H1 (cell line): ENCODE data around the gene SLC47A2. TPM values are rescaled to one million over a fixed set of nuclear protein-coding genes. Genes with fewer than 3 reads are reported as not detected.

Experiments
- CTCF ChIA-PET: fragments of 300-600 bp; sonication (Branson Sonifier 250); formaldehyde crosslinking; loops from one replicate; lab custom pipeline; 2021; ENCODE audit not compliant: partially characterized antibody; lab: Charles Lee
- POLR2A ChIA-PET: fragments of 300-600 bp; sonication (Branson Sonifier 250); formaldehyde crosslinking; loops from one replicate; lab custom pipeline; 2021; ENCODE audit warnings: inconsistent platforms; ENCODE audit not compliant: partially characterized antibody; lab: Charles Lee
- DNase-seq, 2 experiments: peaks; one replicate each; pipeline versions ENCODE4 v3.0.0 to v3.0.0-alpha.2; 2010 to 2022; ENCODE audit warnings: low spot score in 2 of 2, low read depth in 1 of 2, mixed read lengths in 1 of 2
- FAIRE-seq: peaks from 2 replicates; lab custom pipeline; 2011; peaks lifted over from hg19 to GRCh38; lab: Jason Lieb, UNC
- H2AFZ ChIP-seq: 2 replicates; pipeline ENCODE4 v1.8.1; 2012; ENCODE audit warnings: low read length, inconsistent platforms
- H2AK5ac ChIP-seq: 2 replicates; pipeline ENCODE4 v1.6.1; 2013; ENCODE audit warnings: low read depth, low read length
- H2BK120ac ChIP-seq: replicated peaks from 2 replicates; pipeline ENCODE3; 2013; ENCODE audit warnings: low read depth, low read length, inconsistent platforms
- H2BK12ac ChIP-seq: 2 replicates; pipeline ENCODE4 v1.6.1; 2013; ENCODE audit warnings: low read depth, low read length
- H2BK15ac ChIP-seq: 2 replicates; pipeline ENCODE4 v1.6.1; 2013; ENCODE audit warnings: low read length
- H2BK20ac ChIP-seq: 2 replicates; pipeline ENCODE4 v1.6.1; 2013; ENCODE audit warnings: low read length
- H2BK5ac ChIP-seq: 2 replicates; pipeline ENCODE4 v1.6.1; 2013; ENCODE audit warnings: low read depth, low read length
- H3K14ac ChIP-seq: 2 replicates; pipeline ENCODE4 v1.6.1; 2013; ENCODE audit warnings: inconsistent platforms; ENCODE audit not compliant: insufficient read length
- H3K18ac ChIP-seq: 2 replicates; pipeline ENCODE4 v1.6.1; 2013; ENCODE audit warnings: low read length; ENCODE audit errors: extremely low read depth
- H3K23ac ChIP-seq: 2 replicates; pipeline ENCODE4 v1.6.1; 2013; ENCODE audit warnings: inconsistent platforms; ENCODE audit not compliant: insufficient read length
- H3K23me2 ChIP-seq: 2 replicates; pipeline ENCODE4 v1.6.1; 2013; ENCODE audit warnings: low read depth, low read length
- H3K27ac ChIP-seq: 2 replicates; pipeline ENCODE4 v1.6.1; 2011; ENCODE audit warnings: low read depth, low read length, inconsistent platforms
- H3K27me3 ChIP-seq, 4 experiments: replicated peaks in 1 of 4; 1 replicate in 1 of 4; 2 replicates in 3 of 4; pipeline versions ENCODE4 v1.6.1 to v1.8.1; 2011 to 2013; ENCODE audit warnings: low read length in 3 of 4, mild to moderate bottlenecking in 3 of 4, inconsistent platforms in 2 of 4, mixed read lengths in 2 of 4, moderate library complexity in 1 of 4; ENCODE audit not compliant: control insufficient read depth in 3 of 4, insufficient read depth in 3 of 4; ENCODE audit errors: extremely low read depth in 1 of 4
- H3K36me3 ChIP-seq, 4 experiments: 2 replicates each; pipeline versions ENCODE4 v1.6.1 to v1.8.1; 2011 to 2013; ENCODE audit warnings: mild to moderate bottlenecking in 4 of 4, low read length in 3 of 4, moderate library complexity in 2 of 4, control low read depth in 1 of 4, inconsistent platforms in 1 of 4; ENCODE audit not compliant: insufficient read depth in 4 of 4, control insufficient read depth in 2 of 4
- H3K4ac ChIP-seq: replicated peaks from 2 replicates; pipeline ENCODE3; 2013; ENCODE audit warnings: low read length, low read depth, mixed read lengths, inconsistent platforms; ENCODE audit not compliant: insufficient read length
- H3K4me1 ChIP-seq, 4 experiments: replicated peaks in 1 of 4; 1 replicate in 1 of 4; 2 replicates in 3 of 4; pipeline versions ENCODE4 v1.6.1 to v1.8.1; 2011 to 2013; ENCODE audit warnings: low read length in 3 of 4, inconsistent platforms in 2 of 4, mixed read lengths in 1 of 4; ENCODE audit not compliant: insufficient read depth in 4 of 4, control insufficient read depth in 3 of 4
- H3K4me2 ChIP-seq, 2 experiments: 2 replicates each; pipeline versions ENCODE4 v1.6.1 to v1.8.1; 2011 to 2013; ENCODE audit warnings: low read depth in 2 of 2, low read length in 2 of 2, control low read depth in 1 of 2, inconsistent platforms in 1 of 2, mild to moderate bottlenecking in 1 of 2; ENCODE audit not compliant: insufficient read depth in 1 of 2
- H3K4me3 ChIP-seq, 4 experiments: fragments of 200-600, 300-600 bp in 1 of 4; sonication (generic), shearing (Covaris generic), sonication (Bioruptor Twin) in 1 of 4; 2 replicates each; pipeline versions ENCODE4 v1.5.1 to v1.8.1; 2011 to 2016; ENCODE audit warnings: low read length in 4 of 4, low read depth in 3 of 4, control low read depth in 2 of 4, inconsistent platforms in 2 of 4, mild to moderate bottlenecking in 2 of 4, mixed read lengths in 1 of 4, moderate library complexity in 1 of 4; ENCODE audit not compliant: insufficient read depth in 2 of 4; ENCODE audit errors: extremely low read depth in 1 of 4
- H3K56ac ChIP-seq: replicated peaks from 2 replicates; pipeline ENCODE3; 2013; ENCODE audit warnings: low read depth, mild to moderate bottlenecking, mixed read lengths, low read length, inconsistent platforms; ENCODE audit not compliant: insufficient read length
- H3K79me1 ChIP-seq: 2 replicates; pipeline ENCODE4 v1.6.1; 2013; ENCODE audit warnings: low read depth, low read length, control low read depth
- H3K79me2 ChIP-seq, 2 experiments: 2 replicates each; pipeline versions ENCODE4 v1.6.1 to v1.8.1; 2012 to 2013; ENCODE audit warnings: low read length in 2 of 2, mild to moderate bottlenecking in 2 of 2, inconsistent platforms in 1 of 2; ENCODE audit not compliant: insufficient read depth in 2 of 2, control insufficient read depth in 1 of 2
- H3K9ac ChIP-seq, 4 experiments: replicated peaks in 1 of 4; 1 replicate in 1 of 4; 2 replicates in 3 of 4; pipeline versions ENCODE4 v1.6.1 to v1.8.1; 2011 to 2013; ENCODE audit warnings: low read depth in 3 of 4, low read length in 3 of 4, control low read depth in 2 of 4, mild to moderate bottlenecking in 2 of 4, moderate library complexity in 2 of 4, inconsistent platforms in 1 of 4; ENCODE audit errors: extremely low read depth in 1 of 4
- H3K9me3 ChIP-seq, 2 experiments: 2 replicates each; pipeline versions ENCODE4 v1.6.1 to v1.8.1; 2012 to 2013; ENCODE audit warnings: mild to moderate bottlenecking in 2 of 2, moderate library complexity in 2 of 2, control low read depth in 1 of 2, inconsistent platforms in 1 of 2, low read depth in 1 of 2, low read length in 1 of 2, mixed read lengths in 1 of 2; ENCODE audit not compliant: insufficient read depth in 2 of 2
- H4K20me1 ChIP-seq, 2 experiments: replicated peaks in 1 of 2; 2 replicates each; pipeline versions ENCODE3 to v1.8.1; 2011 to 2013; ENCODE audit warnings: inconsistent platforms in 2 of 2, low read length in 2 of 2, mild to moderate bottlenecking in 1 of 2; ENCODE audit not compliant: insufficient read depth in 2 of 2, control insufficient read depth in 1 of 2
- H4K5ac ChIP-seq: 2 replicates; pipeline ENCODE4 v1.6.1; 2013; ENCODE audit warnings: low read length, low read depth, mixed read lengths, inconsistent platforms; ENCODE audit not compliant: insufficient read length
- H4K8ac ChIP-seq: 2 replicates; pipeline ENCODE4 v1.8.0; 2013; ENCODE audit warnings: mild to moderate bottlenecking, moderate library complexity, low read length, inconsistent platforms; ENCODE audit not compliant: insufficient read depth; ENCODE audit errors: extremely low read depth
- H4K91ac ChIP-seq: replicated peaks from 2 replicates; pipeline ENCODE3; 2013; ENCODE audit warnings: low read length, mixed read lengths, inconsistent platforms; ENCODE audit not compliant: insufficient read length
- ASH2L ChIP-seq: fragments of 200-600, 300-600 bp; sonication (generic); IDR thresholded peaks from one replicate; pipeline ENCODE4 v1.7.1; 2017; ENCODE audit warnings: low read length
- CBX5 ChIP-seq: fragments of 300-800, 300-1000 bp; sonication (generic); IDR thresholded peaks from 2 replicates; pipeline ENCODE4 v1.7.1; 2016; ENCODE audit warnings: antibody characterized with exemption, low read length, low read depth
- EZH2 ChIP-seq: fragments of 200-600 bp; sonication (generic); IDR thresholded peaks from 2 replicates; pipeline ENCODE4 v1.7.1; 2012; ENCODE audit warnings: low read depth, mild to moderate bottlenecking, moderate library complexity, low read length, inconsistent platforms; ENCODE audit not compliant: severe bottlenecking
- JUN ChIP-seq: IDR thresholded peaks from 2 replicates; pipeline ENCODE4 v1.6.1; 2011; ENCODE audit warnings: low read depth, mild to moderate bottlenecking, improper control_type of control experiment, low read length
- MAX ChIP-seq: IDR thresholded peaks from 2 replicates; pipeline ENCODE4 v1.6.1; 2012; ENCODE audit warnings: inconsistent platforms
- SP4 ChIP-seq: IDR thresholded peaks from 2 replicates; pipeline ENCODE4 v1.6.1; 2012; ENCODE audit warnings: low read length, inconsistent platforms
- SRF ChIP-seq: IDR thresholded peaks from 2 replicates; pipeline ENCODE4 v1.6.1; 2011; ENCODE audit warnings: mild to moderate bottlenecking, low read depth, low read length, moderate library complexity
- YY1 ChIP-seq: IDR thresholded peaks from 2 replicates; pipeline ENCODE4 v1.6.1; 2011; ENCODE audit warnings: low read depth, mild to moderate bottlenecking, low read length
- WGBS, 2 experiments: shearing (Covaris generic) in 1 of 2; methylation state at CpG; one replicate each; pipeline versions ENCODE4 v1.1.6 to v1.1.7; 2013 to 2015; ENCODE audit warnings: low lambda C conversion rate in 2 of 2, mixed read lengths in 2 of 2, inconsistent platforms in 1 of 2, low coverage in 1 of 2, missing lambda C conversion rate in 1 of 2; ENCODE audit not compliant: insufficient replicate concordance in 2 of 2, insufficient coverage in 1 of 2, insufficient read length in 1 of 2; ENCODE audit errors: extremely low coverage in 1 of 2, missing lambda C conversion rate in 1 of 2; 5-methylcytosine and 5-hydroxymethylcytosine counted together
- polyA plus RNA-seq, 7 experiments: library from polyadenylated mRNA; depleted of rRNA in 3 of 7; stranded (reverse) in 5 of 7; unstranded in 2 of 7; fragments of >200 nt in 5 of 7; fragments of 200-250 nt in 2 of 7; gene quantifications; 1 replicate in 5 of 7; 2 replicates in 1 of 7; 4 replicates in 1 of 7; pipeline versions ENCODE4 v1.2.1 to v1.2.3, GENCODE V29; 2011 to 2013; ENCODE audit warnings: missing spikeins in 2 of 7, mixed read lengths in 2 of 7
- total RNA-seq: library from RNA; stranded (reverse); fragmentation: NEBNext Ultra II Directional; extraction: Animal tissue kit (Norgen Biotek cat#: 25700); gene quantifications from 2 replicates; pipeline ENCODE4 v1.2.1, GENCODE V29; 2021

The SLC47A2 gene
- total and polyA plus RNA-seq, 2 of the 8 experiments (the other 6 are each of a cell fraction or from before 2014, with no cell fraction given), result not detected

- Histone ChIP-seq H3K9ac (no peak overlapping the region), H3K23me2 (no peaks in the 10 kb centered on the region), H3K23ac (no peak overlapping the region), H3K14ac (no peak overlapping the region), H4K20me1 (no peaks in the 10 kb centered on the region), H3K4ac (no peak overlapping the region), H4K8ac (no peak overlapping the region), H3K56ac (no peak overlapping the region), H2BK12ac (no peak overlapping the region), H3K4me3 (no peak overlapping the region), H3K27me3 (no peaks in the 10 kb centered on the region; a peak in 1 of 7 replicates), H2BK20ac (no peak overlapping the region), H3K4me2 (no peak overlapping the region), H3K27ac (no peak overlapping the region), H3K18ac (no peak overlapping the region), H2AFZ (no peak overlapping the region), H4K5ac (no peak overlapping the region), H3K4me1 (no peaks in the 10 kb centered on the region), H4K91ac (no peak overlapping the region), H3K9me3 (peaks cover 29 to 42% of the 10 kb centered on the region in 2 experiments), H2BK5ac (no peak overlapping the region), H3K79me2 (no peaks in the 10 kb centered on the region), H2AK5ac (no peak overlapping the region), H2BK15ac (no peak overlapping the region), H3K36me3 (peaks cover 5 to 56% (median 26%) of the 10 kb centered on the region in 4 experiments; a peak in 6 of 8 replicates), H2BK120ac (no peak overlapping the region), H3K79me1 (no peaks in the 10 kb centered on the region; the same call in 1 of the 2 replicates)
- ChIA-PET CTCF (interaction anchor here (1.0 to 1.6 kb wide), 5 partner anchors 14 to 89 kb away, joined by 3 to 4 read pairs (median 3); no protein-coding TSS in a partner anchor), POLR2A (interaction anchor here (0.5 kb wide), 1 partner anchor 296 kb away, joined by 3 read pairs; no protein-coding TSS in a partner anchor)
- TF ChIP-seq YY1, result no peak
- TF ChIP-seq CBX5, result no peak
- no peak for TF ChIP-seq ASH2L
- no peak for TF ChIP-seq JUN
- no peak for TF ChIP-seq MAX
- no peak for TF ChIP-seq SRF
- TF ChIP-seq SP4, result no peak
- no peak for TF ChIP-seq EZH2
- DNase-seq, result no peak
- FAIRE-seq, result no peak
- 96% methylated on average over 5 of the region's 5 CpGs; no CpG with 5 or more reads in 1 of the 2 experiments for WGBS, 2 experiments
Measured at GRCh38 chr17:19677736-19678379, 38.5 kb downstream of the SLC47A2 start.
